ENCODE results near the gene C1QTNF7.

The C1QTNF7 gene

GRCh38 chr4:15479089-15479912 is 51.5 kb downstream of the C1QTNF7 start:
- Mint-ChIP-seq H3K27me3 (no peaks in the 10 kb centered on the region), H3K4me1 (no peaks in the 10 kb centered on the region), H3K27ac (ENCODE audit: low read depth) (no peak overlapping the region), H3K4me3 (no peak overlapping the region), H3K9me3 (peaks cover 6% of the 10 kb centered on the region), H3K36me3 (ENCODE audit: insufficient read depth) (no peaks in the 10 kb centered on the region)
- no peak for DNase-seq (ENCODE audit: low spot score in 2 of 2)
- ATAC-seq (replicated peaks; ENCODE audit: extremely low read depth, poor library complexity, severe bottlenecking) = no peak

GRCh38 chr4:15479913-15480185 is 52.0 kb downstream of the C1QTNF7 start:
- Mint-ChIP-seq H3K27me3 (no peaks in the 10 kb centered on the region), H3K4me1 (no peaks in the 10 kb centered on the region), H3K27ac (ENCODE audit: low read depth) (no peak overlapping the region), H3K36me3 (ENCODE audit: insufficient read depth) (no peaks in the 10 kb centered on the region), H3K4me3 (no peak overlapping the region), H3K9me3 (peaks cover 6% of the 10 kb centered on the region)
- no peak for ATAC-seq (replicated peaks; ENCODE audit: extremely low read depth, poor library complexity, severe bottlenecking)
- DNase-seq (ENCODE audit: low spot score in 2 of 2) = no peak

- no peak for ATAC-seq (replicated peaks; ENCODE audit: extremely low read depth, poor library complexity, severe bottlenecking)
- H3K4me1 Mint-ChIP-seq = no peaks in the 10 kb centered on the region
- no peaks in the 10 kb centered on the region for H3K27me3 Mint-ChIP-seq
- H3K9me3 Mint-ChIP-seq = peaks cover 6% of the 10 kb centered on the region
- no peak overlapping the region for H3K4me3 Mint-ChIP-seq
- no peak overlapping the region for H3K27ac Mint-ChIP-seq (ENCODE audit: low read depth)
- H3K36me3 Mint-ChIP-seq (ENCODE audit: insufficient read depth) = no peaks in the 10 kb centered on the region
- no peak for DNase-seq (ENCODE audit: low spot score in 2 of 2)
Measured at GRCh38 chr4:15481961-15482745, 54.3 kb downstream of the C1QTNF7 start.

GRCh38 chr4:15482842-15483241 is 55.0 kb downstream of the C1QTNF7 start:
- Mint-ChIP-seq H3K4me3 (no peak overlapping the region), H3K4me1 (no peaks in the 10 kb centered on the region), H3K27me3 (no peaks in the 10 kb centered on the region), H3K27ac (ENCODE audit: low read depth) (no peak overlapping the region), H3K9me3 (peaks cover 6% of the 10 kb centered on the region), H3K36me3 (ENCODE audit: insufficient read depth) (no peaks in the 10 kb centered on the region)
- ATAC-seq (replicated peaks; ENCODE audit: extremely low read depth, poor library complexity, severe bottlenecking) = no peak
- DNase-seq (ENCODE audit: low spot score in 2 of 2) = no peak

- no peak overlapping the region for H3K4me3 Mint-ChIP-seq
- ATAC-seq (replicated peaks; ENCODE audit: extremely low read depth, poor library complexity, severe bottlenecking) (no peak), DNase-seq (ENCODE audit: low spot score in 2 of 2) (no peak)
- H3K4me1 Mint-ChIP-seq = no peaks in the 10 kb centered on the region
- no peaks in the 10 kb centered on the region for H3K36me3 Mint-ChIP-seq (ENCODE audit: insufficient read depth)
- no peaks in the 10 kb centered on the region for H3K27me3 Mint-ChIP-seq
- H3K27ac Mint-ChIP-seq (ENCODE audit: low read depth) = no peak overlapping the region
- H3K9me3 Mint-ChIP-seq = peaks cover 22% of the 10 kb centered on the region
Measured at GRCh38 chr4:15488136-15488535, 60.3 kb downstream of the C1QTNF7 start.

GRCh38 chr4:15488658-15489470 is 61.0 kb downstream of the C1QTNF7 start:
- no peaks in the 10 kb centered on the region for H3K27me3 Mint-ChIP-seq
- H3K27ac Mint-ChIP-seq (ENCODE audit: low read depth) = no peak overlapping the region
- ATAC-seq (replicated peaks; ENCODE audit: extremely low read depth, poor library complexity, severe bottlenecking) (no peak), DNase-seq (ENCODE audit: low spot score in 2 of 2) (no peak)
- H3K36me3 Mint-ChIP-seq (ENCODE audit: insufficient read depth) = no peaks in the 10 kb centered on the region
- peaks cover 21% of the 10 kb centered on the region for H3K9me3 Mint-ChIP-seq
- no peak overlapping the region for H3K4me3 Mint-ChIP-seq
- no peaks in the 10 kb centered on the region for H3K4me1 Mint-ChIP-seq

- no peak overlapping the region for H3K27ac Mint-ChIP-seq (ENCODE audit: low read depth)
- H3K27me3 Mint-ChIP-seq = no peaks in the 10 kb centered on the region
- no peaks in the 10 kb centered on the region for H3K36me3 Mint-ChIP-seq (ENCODE audit: insufficient read depth)
- H3K4me1 Mint-ChIP-seq = no peaks in the 10 kb centered on the region
- ATAC-seq (replicated peaks; ENCODE audit: extremely low read depth, poor library complexity, severe bottlenecking) = no peak
- no peak overlapping the region for H3K4me3 Mint-ChIP-seq
- peaks cover 17% of the 10 kb centered on the region for H3K9me3 Mint-ChIP-seq
- no peak for DNase-seq (ENCODE audit: low spot score in 2 of 2)
Measured at GRCh38 chr4:15489551-15489950, 61.7 kb downstream of the C1QTNF7 start.

- Mint-ChIP-seq H3K27me3 (peaks cover 10% of the 10 kb centered on the region), H3K9me3 (peaks cover 16% of the 10 kb centered on the region), H3K4me3 (no peak overlapping the region), H3K4me1 (no peaks in the 10 kb centered on the region), H3K36me3 (ENCODE audit: insufficient read depth) (no peaks in the 10 kb centered on the region), H3K27ac (ENCODE audit: low read depth) (no peak overlapping the region)
- ATAC-seq (replicated peaks; ENCODE audit: extremely low read depth, poor library complexity, severe bottlenecking) (no peak), DNase-seq (ENCODE audit: low spot score in 2 of 2) (no peak)
Measured at GRCh38 chr4:15493411-15493810, 65.6 kb downstream of the C1QTNF7 start.

GRCh38 chr4:15495621-15496020 is 67.8 kb downstream of the C1QTNF7 start:
- Mint-ChIP-seq H3K36me3 (ENCODE audit: insufficient read depth) (no peaks in the 10 kb centered on the region), H3K27me3 (peaks cover 10% of the 10 kb centered on the region), H3K4me3 (no peak overlapping the region), H3K9me3 (no peaks in the 10 kb centered on the region), H3K27ac (ENCODE audit: low read depth) (no peak overlapping the region), H3K4me1 (no peaks in the 10 kb centered on the region)
- DNase-seq (ENCODE audit: low spot score in 2 of 2) = no peak
- ATAC-seq (replicated peaks; ENCODE audit: extremely low read depth, poor library complexity, severe bottlenecking) = no peak

Data from central memory CD8-positive, alpha-beta T cell (primary cell).